A549 (cell line): ENCODE data around the gene SULT1B1. TPM values are rescaled to one million over a fixed set of nuclear protein-coding genes. Genes with fewer than 3 reads are reported as not detected.

Experiments
- ATAC-seq, 2 experiments: fragments of 200-7000 bp in 1 of 2; fragments of >200 bp in 1 of 2; cut with Nextera tagmentation in 1 of 2; cut with Tn5 transposase in 1 of 2; 3 replicates each; pipeline versions ENCODE4 v1.8.0 to v1.9.1; 2018 to 2020; ENCODE audit warnings: mild to moderate bottlenecking in 1 of 2, moderate library complexity in 1 of 2
- CTCF ChIA-PET: fragments of 300-600 bp; sonication (Branson Sonifier 250); formaldehyde crosslinking; extraction: SDS; loops from one replicate; lab custom pipeline; 2021; ENCODE audit warnings: antibody characterized with exemption, inconsistent platforms; lab: Yijun Ruan, JAX
- POLR2A ChIA-PET: fragments of 350-600 bp; formaldehyde crosslinking; extraction: SDS; loops from one replicate; lab custom pipeline; 2021; ENCODE audit warnings: antibody characterized with exemption, inconsistent platforms; lab: Yijun Ruan, JAX
- DNase-seq, 2 experiments: peaks; one replicate each; pipeline versions ENCODE4 v3.0.0 to v3.0.0-alpha.2; 2011 to 2016; ENCODE audit warnings: low read depth in 1 of 2, low spot score in 1 of 2
- FAIRE-seq: peaks from 2 replicates; lab custom pipeline; 2011; peaks lifted over from hg19 to GRCh38; lab: Jason Lieb, UNC
- H3K27ac ChIP-seq, 2 experiments: fragments of >200 bp; sonication (Bioruptor Twin); formaldehyde crosslinking; 3 replicates each; pipeline ENCODE4 v1.5.1; 2016 to 2017
- H3K4me1 ChIP-seq: fragments of >200 bp; sonication (Bioruptor Twin); formaldehyde crosslinking; 3 replicates; pipeline ENCODE4 v1.6.1; 2016
- H3K4me2 ChIP-seq: fragments of >200 bp; sonication (Bioruptor Twin); formaldehyde crosslinking; 3 replicates; pipeline ENCODE4 v1.6.1; 2016
- H3K4me3 ChIP-seq: fragments of >200 bp; sonication (Bioruptor Twin); formaldehyde crosslinking; 3 replicates; pipeline ENCODE4 v1.5.1; 2016
- H3K9me3 ChIP-seq: fragments of >200 bp; sonication (Bioruptor Twin); formaldehyde crosslinking; 3 replicates; pipeline ENCODE4 v1.6.1; 2016
- ATOH8 ChIP-seq: fragments of 250-450 bp; sonication (Bioruptor Pico); IDR thresholded peaks from 2 replicates; pipeline ENCODE4 v1.5.0; 2020; ENCODE audit warnings: low read depth, mild to moderate bottlenecking, moderate library complexity
- CBX2 ChIP-seq: fragments of 200-600 bp; sonication (generic); IDR thresholded peaks from 2 replicates; pipeline ENCODE4 v1.6.1; 2016; ENCODE audit warnings: low read depth, mild to moderate bottlenecking, borderline replicate concordance
- CEBPB ChIP-seq, 2 experiments: fragments of >200 bp in 1 of 2; sonication (Bioruptor Twin) in 1 of 2; formaldehyde crosslinking in 1 of 2; IDR thresholded peaks; 2 replicates each; pipeline ENCODE4 v1.6.1; 2012 to 2016
- CHD2 ChIP-seq: fragments of 150-350 bp; IDR thresholded peaks from 2 replicates; pipeline ENCODE4 v1.6.1; 2014; ENCODE audit warnings: low read length; ENCODE audit not compliant: partially characterized antibody
- CTCF ChIP-seq: fragments of >200 bp; sonication (Bioruptor Twin); formaldehyde crosslinking; IDR thresholded peaks from 3 replicates; pipeline ENCODE4 v1.5.1; 2016
- EP300 ChIP-seq, 2 experiments: fragments of >200 bp; sonication (Bioruptor Twin); formaldehyde crosslinking; IDR thresholded peaks; 2 replicates in 1 of 2; 3 replicates in 1 of 2; pipeline ENCODE4 v1.6.1; 2016 to 2017
- FOXS1 ChIP-seq: fragments of 250-450 bp; sonication (Bioruptor Pico); IDR thresholded peaks from 2 replicates; pipeline ENCODE4 v1.5.0; 2020; ENCODE audit warnings: mild to moderate bottlenecking, moderate library complexity
- GATA3 ChIP-seq: IDR thresholded peaks from 2 replicates; pipeline ENCODE4 v1.6.1; 2012; ENCODE audit warnings: borderline replicate concordance
- HOXA7 ChIP-seq: fragments of 250-450 bp; sonication (Bioruptor Pico); IDR thresholded peaks from 2 replicates; pipeline ENCODE4 v1.5.0; 2020; ENCODE audit warnings: mild to moderate bottlenecking, moderate library complexity
- HOXB13 ChIP-seq: fragments of 250-450 bp; sonication (Bioruptor Pico); IDR thresholded peaks from 2 replicates; pipeline ENCODE4 v1.5.0; 2020; ENCODE audit warnings: low read depth, mild to moderate bottlenecking, moderate library complexity
- HOXB5 ChIP-seq: fragments of 250-450 bp; sonication (Bioruptor Pico); IDR thresholded peaks from 2 replicates; pipeline ENCODE4 v1.5.0; 2020; ENCODE audit warnings: mild to moderate bottlenecking, moderate library complexity
- JUN ChIP-seq, 2 experiments: fragments of >200 bp; sonication (Bioruptor Twin); formaldehyde crosslinking; IDR thresholded peaks; 2 replicates in 1 of 2; 3 replicates in 1 of 2; pipeline ENCODE4 v1.6.1; 2016 to 2017
- JUNB ChIP-seq: fragments of >200 bp; sonication (Bioruptor Twin); formaldehyde crosslinking; IDR thresholded peaks from 2 replicates; pipeline ENCODE4 v1.6.1; 2016
- KDM5A ChIP-seq: fragments of 200-600 bp; sonication (generic); IDR thresholded peaks from 2 replicates; pipeline ENCODE4 v1.6.1; 2016; ENCODE audit warnings: antibody characterized with exemption, mild to moderate bottlenecking
- PBX3 ChIP-seq: IDR thresholded peaks from 2 replicates; pipeline ENCODE4 v1.6.1; 2012
- PHF8 ChIP-seq: fragments of 200-600 bp; sonication (generic); IDR thresholded peaks from 2 replicates; pipeline ENCODE4 v1.6.1; 2016; ENCODE audit warnings: low read depth, mild to moderate bottlenecking, antibody characterized with exemption, moderate library complexity, borderline replicate concordance
- POLR2AphosphoS2 ChIP-seq: conservative IDR thresholded peaks from 2 replicates; pipeline ENCODE4 v1.6.1; 2012; ENCODE audit warnings: low read length, improper control_type of control experiment, inconsistent platforms
- RARB ChIP-seq: fragments of 250-450 bp; sonication (Bioruptor Pico); IDR thresholded peaks from 2 replicates; pipeline ENCODE4 v1.8.0; 2021; ENCODE audit warnings: mild to moderate bottlenecking, moderate library complexity
- SMC3 ChIP-seq: fragments of >200 bp; sonication (Bioruptor Twin); formaldehyde crosslinking; IDR thresholded peaks from 3 replicates; pipeline ENCODE4 v1.6.1; 2018; ENCODE audit warnings: inconsistent platforms
- USF2 ChIP-seq: fragments of 450-650 bp; IDR thresholded peaks from 2 replicates; pipeline ENCODE4 v1.6.1; 2014; ENCODE audit warnings: antibody characterized with exemption
- ZSCAN20 ChIP-seq: fragments of 250-450 bp; sonication (Bioruptor Pico); IDR thresholded peaks from 2 replicates; pipeline ENCODE4 v1.8.0; 2022; ENCODE audit warnings: mild to moderate bottlenecking, moderate library complexity
- WGBS: methylation state at CpG from one replicate; pipeline ENCODE4 v1.1.6; 2017; ENCODE audit errors: missing lambda C conversion rate; 5-methylcytosine and 5-hydroxymethylcytosine counted together
- polyA plus RNA-seq, 4 experiments: library from polyadenylated mRNA; depleted of rRNA in 3 of 4; stranded (reverse); fragments of >200 nt; fragmentation: RNase III in 1 of 4; extraction: RNeasy Plus Mini Kit Qiagen cat#74134 plus additional on column Dnase treatment in 1 of 4; gene quantifications; 2 replicates in 3 of 4; 3 replicates in 1 of 4; pipeline ENCODE4 v1.2.3, GENCODE V29; 2011 to 2017
- TF ChIP-seq, protein P1 (sequence below): fragments of 200-600 bp; sonication (generic); IDR thresholded peaks from 2 replicates; pipeline ENCODE4 v1.6.1; 2016; ENCODE audit warnings: antibody characterized with exemption, mild to moderate bottlenecking, moderate library complexity
- TF ChIP-seq, protein P2 (sequence below): fragments of 150-350 bp; IDR thresholded peaks from 2 replicates; pipeline ENCODE4 v1.6.1; 2014; ENCODE audit warnings: low read depth, mild to moderate bottlenecking, low read length

Gene SULT1B1
- polyA plus RNA-seq, 2 of the 4 experiments (the other 2 are of a cell fraction): 0.01 to 0.13 TPM

DNA sequence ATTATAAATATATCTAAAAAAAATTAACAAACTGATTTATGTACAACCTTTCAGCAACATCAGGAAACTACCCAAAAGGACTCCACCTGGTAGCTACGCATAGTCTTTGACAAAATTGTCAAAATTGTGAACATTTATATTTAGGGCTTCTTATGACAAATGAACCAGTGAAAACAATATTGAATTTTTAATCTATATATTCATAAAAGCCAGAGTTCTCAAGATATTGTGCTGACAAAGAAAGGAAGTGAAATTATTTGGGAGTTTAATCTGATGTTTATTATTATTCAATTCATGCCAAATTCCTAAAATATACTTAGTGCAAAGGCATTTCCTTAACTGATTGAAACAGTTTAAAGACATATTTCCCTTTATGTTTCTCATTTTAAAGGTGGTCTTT, 5.3 kb upstream of the SULT1B1 start (continued):
- TF ChIP-seq HOXB13 (CRISPR knock-in tag) (no peak), PHF8 (no peak), CHD2 (no peak), CBX2 (no peak), ZSCAN20 (CRISPR knock-in tag) (no peak)

GRCh38 chr4:69764311-69764710, 3.9 kb upstream of the SULT1B1 start:
- CTCF ChIA-PET: no interaction called here
- no peaks in the 10 kb centered on the region for H3K4me1 ChIP-seq
- H3K9me3 ChIP-seq: no peaks in the 10 kb centered on the region
- no peak overlapping the region for H3K27ac ChIP-seq
- POLR2A ChIA-PET: no interaction called here
- 8% methylated on average over 1 of the region's 1 CpG for WGBS
- FAIRE-seq (no peak), DNase-seq (no peak), ATAC-seq (no peak)
- H3K4me2 ChIP-seq: no peak overlapping the region
- TF ChIP-seq FOXS1: no peak
- no peak for TF ChIP-seq CBX2
- no peak for TF ChIP-seq KDM5A
- TF ChIP-seq JUN (IDR thresholded peaks at IDR 0.05): no peak
- no peak overlapping the region for H3K4me3 ChIP-seq

DNA sequence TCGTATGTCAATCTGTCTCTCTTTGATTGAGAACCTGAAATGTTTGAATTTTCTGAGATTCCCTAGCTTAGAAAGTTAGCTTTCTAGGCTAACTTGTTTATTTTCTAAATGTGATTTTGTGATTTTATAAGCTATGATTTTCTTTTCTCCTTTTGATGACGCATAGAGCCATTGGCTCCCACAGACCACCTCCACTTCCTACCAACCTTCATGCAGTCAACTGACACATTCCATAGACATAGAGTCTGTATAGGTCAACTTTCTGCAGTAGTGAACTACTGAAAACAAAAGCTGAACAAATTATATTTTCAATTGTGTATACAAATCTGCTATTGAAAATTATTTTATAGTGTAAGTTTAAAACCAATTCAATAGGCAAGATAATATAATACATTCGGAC, 2.8 kb upstream of the SULT1B1 start:
- no peaks in the 10 kb centered on the region for H3K9me3 ChIP-seq
- no peak overlapping the region for H3K4me2 ChIP-seq
- no peaks in the 10 kb centered on the region for H3K4me1 ChIP-seq
- 76% methylated on average over 3 of the region's 3 CpGs for WGBS
- ChIA-PET CTCF (no interaction called here), POLR2A (no interaction called here)
- DNase-seq: no peak
- no peak for ATAC-seq
- H3K27ac ChIP-seq: no peak overlapping the region
- FAIRE-seq: no peak
- TF ChIP-seq HOXB5 (CRISPR knock-in tag) (no peak), RARB (CRISPR knock-in tag) (no peak), POLR2AphosphoS2 (no peak), JUNB (no peak), USF2 (no peak), SMC3 (no peak), HOXA7 (CRISPR knock-in tag) (no peak), CTCF (no peak), EP300 (IDR thresholded peaks at IDR 0.05) (no peak), ZSCAN20 (CRISPR knock-in tag) (no peak), PBX3 (no peak), GATA3 (no peak), ATOH8 (CRISPR knock-in tag) (no peak), CEBPB (IDR thresholded peaks at IDR 0.05) (no peak)
- TF ChIP-seq, protein P1, sequence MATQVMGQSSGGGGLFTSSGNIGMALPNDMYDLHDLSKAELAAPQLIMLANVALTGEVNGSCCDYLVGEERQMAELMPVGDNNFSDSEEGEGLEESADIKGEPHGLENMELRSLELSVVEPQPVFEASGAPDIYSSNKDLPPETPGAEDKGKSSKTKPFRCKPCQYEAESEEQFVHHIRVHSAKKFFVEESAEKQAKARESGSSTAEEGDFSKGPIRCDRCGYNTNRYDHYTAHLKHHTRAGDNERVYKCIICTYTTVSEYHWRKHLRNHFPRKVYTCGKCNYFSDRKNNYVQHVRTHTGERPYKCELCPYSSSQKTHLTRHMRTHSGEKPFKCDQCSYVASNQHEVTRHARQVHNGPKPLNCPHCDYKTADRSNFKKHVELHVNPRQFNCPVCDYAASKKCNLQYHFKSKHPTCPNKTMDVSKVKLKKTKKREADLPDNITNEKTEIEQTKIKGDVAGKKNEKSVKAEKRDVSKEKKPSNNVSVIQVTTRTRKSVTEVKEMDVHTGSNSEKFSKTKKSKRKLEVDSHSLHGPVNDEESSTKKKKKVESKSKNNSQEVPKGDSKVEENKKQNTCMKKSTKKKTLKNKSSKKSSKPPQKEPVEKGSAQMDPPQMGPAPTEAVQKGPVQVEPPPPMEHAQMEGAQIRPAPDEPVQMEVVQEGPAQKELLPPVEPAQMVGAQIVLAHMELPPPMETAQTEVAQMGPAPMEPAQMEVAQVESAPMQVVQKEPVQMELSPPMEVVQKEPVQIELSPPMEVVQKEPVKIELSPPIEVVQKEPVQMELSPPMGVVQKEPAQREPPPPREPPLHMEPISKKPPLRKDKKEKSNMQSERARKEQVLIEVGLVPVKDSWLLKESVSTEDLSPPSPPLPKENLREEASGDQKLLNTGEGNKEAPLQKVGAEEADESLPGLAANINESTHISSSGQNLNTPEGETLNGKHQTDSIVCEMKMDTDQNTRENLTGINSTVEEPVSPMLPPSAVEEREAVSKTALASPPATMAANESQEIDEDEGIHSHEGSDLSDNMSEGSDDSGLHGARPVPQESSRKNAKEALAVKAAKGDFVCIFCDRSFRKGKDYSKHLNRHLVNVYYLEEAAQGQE: no peak
- TF ChIP-seq, protein P2, sequence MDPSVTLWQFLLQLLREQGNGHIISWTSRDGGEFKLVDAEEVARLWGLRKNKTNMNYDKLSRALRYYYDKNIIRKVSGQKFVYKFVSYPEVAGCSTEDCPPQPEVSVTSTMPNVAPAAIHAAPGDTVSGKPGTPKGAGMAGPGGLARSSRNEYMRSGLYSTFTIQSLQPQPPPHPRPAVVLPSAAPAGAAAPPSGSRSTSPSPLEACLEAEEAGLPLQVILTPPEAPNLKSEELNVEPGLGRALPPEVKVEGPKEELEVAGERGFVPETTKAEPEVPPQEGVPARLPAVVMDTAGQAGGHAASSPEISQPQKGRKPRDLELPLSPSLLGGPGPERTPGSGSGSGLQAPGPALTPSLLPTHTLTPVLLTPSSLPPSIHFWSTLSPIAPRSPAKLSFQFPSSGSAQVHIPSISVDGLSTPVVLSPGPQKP: no peak
- H3K4me3 ChIP-seq: no peak overlapping the region
